Retina (tissue), 1 donor: ENCODE results near the gene ALKBH8.
A peak's percentile ranks its signal among the peaks of the same experiment; 100 is the strongest.
"Not testable (repeated sequence)": the region's sequence is repeated elsewhere in the genome, so short reads cannot be mapped to it uniquely, and the experiment has no call there.

Experiments
- DNase-seq: peaks from one replicate; pipeline ENCODE4 v3.0.0-alpha.2; 2016

The ALKBH8 gene

DNA sequence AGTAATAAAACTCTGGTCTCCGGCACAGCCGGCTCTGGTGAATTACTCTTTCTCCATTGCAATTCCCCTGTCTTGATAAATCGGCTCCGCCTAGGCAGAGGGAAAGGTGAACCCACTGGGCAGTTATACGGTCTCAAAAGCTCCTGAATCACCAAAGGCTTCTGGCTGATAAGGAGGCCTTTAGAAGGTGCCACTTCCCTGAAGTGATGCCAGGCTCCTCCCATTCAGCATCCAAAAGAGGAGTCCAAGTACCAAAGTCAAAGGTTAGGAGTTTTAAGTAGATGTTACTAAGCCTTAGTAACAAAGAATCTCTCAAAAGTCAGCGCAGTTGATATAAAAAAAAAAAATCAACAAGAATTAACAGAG, 11.8 kb upstream of the ALKBH8 start:
- DNase-seq = no peak

DNA sequence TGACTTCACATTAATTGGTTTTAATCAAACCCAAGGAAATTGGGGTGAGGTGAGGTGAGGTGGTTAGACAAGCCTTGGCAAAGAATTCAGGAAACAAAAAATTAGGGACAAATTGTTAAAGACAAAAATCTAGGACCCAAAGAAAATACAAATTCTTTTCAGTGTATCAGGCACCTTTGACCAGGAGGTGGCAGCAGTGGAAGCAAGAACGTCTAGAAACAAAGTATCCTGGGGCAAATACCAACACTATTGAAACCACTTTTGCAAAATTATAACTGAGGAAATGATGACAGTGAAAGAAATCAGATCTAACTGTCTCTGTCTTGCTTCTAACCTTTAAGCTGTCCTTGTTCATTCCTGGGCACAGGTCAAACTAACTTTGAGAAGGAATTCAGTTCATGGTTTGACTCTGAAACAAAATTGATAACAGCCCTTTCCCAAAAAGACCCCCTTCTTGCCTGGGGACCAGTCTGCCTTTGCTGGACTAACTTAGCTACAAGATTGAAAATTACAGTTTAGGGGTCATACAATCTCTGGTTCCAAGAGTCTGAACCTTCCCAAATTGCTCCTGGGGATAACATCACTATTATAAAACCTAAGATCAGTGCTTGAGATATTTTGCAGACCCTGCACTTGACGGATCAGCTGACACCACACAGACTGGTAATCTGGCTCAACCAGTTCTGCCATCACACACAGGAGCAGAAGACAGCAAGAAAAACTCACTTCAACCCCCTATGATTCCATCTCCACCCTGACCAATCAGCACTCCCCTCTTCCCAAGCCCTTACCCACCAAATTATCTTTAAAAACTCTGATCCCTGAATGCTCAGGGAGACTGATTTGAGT, 11.2 kb upstream of the ALKBH8 start:
- peak; percentile 49 for DNase-seq

DNA sequence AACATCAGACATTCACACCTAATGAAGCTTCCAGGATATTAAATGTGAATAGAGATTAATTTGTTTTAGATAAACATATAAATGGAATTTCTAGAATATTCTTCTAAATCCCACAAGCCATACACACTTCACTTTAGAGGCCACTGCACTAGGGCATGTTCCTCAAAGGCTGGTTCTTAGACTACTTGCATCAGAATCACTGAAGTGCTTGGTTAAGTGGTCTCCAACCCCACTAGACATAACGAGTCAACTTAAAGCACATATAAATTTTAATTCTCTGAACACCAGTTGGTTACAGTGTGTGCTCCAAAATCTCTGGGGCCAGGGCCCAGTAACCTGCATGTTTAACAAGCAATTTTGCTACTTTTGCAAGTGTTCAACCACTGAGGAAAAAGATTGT, 7.9 kb upstream of the ALKBH8 start:
- DNase-seq = no peak

DNA sequence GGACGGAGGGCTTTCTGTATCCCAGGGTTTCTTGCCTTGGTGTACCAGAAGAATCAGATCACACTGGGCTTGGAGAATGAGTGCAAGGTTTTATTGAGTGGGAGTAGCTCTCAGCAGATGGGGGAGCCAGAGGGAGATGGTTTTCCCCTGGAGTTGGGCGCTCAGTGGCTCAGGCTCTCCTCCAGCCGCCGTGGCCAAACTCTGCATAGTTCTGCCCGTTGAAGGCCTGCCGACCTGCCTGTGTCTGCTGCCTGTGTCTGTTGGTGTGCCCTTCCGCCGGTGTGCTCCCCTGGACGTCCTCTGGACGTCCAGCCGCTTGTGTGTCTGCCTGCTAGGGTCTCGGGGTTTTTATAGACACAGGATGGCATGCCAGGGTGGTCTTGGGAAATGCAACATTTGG, 4.5 kb upstream of the ALKBH8 start:
- no peak for DNase-seq

DNA sequence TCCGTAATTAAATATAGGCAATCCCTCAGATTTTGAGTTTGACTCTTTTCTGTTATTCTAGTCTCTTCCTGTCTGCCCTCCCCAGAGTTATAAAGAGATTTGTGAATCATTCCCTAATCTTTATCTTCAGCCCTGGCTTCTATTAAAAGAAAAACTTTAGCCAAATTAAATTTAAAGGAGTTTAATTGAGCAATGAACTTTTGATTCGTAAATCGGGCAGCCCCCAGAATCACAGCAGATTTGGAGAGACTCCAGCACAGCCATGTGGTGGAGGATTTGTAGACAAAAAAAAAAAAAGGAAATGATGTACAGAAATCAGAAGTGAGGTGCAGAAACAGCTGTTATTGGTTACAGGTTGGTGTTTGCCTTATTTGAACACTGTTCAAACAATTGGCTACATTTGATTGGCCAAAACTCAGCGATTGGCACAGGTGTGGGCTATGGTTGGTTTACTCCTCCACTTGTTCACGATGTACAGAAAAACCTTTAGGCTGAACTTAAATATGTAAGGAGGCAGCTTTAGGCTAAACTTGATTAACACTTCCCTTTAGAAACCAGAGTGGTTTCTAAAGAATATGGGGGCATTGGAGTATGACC, 2.3 kb upstream of the ALKBH8 start:
- no peak for DNase-seq

DNA sequence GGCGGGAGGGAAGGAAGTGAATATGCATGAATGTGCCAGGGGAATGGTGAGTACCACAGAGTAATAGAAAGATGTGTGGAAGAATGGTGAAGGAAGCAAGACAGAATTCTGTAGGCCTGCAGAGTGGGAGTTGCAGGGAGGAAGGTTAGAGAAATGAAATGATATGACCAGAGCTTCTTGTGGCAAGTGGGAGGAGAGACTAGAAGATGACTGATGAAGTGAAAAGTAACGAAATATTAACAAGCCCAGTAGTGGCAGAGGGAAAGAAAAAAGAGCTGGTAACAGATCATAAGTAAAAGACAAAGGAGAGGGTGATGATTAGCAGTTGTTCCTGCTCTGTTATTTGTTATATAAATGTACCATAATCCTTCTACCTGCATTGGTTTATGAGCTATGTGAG, 1.0 kb upstream of the ALKBH8 start:
- no peak for DNase-seq

DNA sequence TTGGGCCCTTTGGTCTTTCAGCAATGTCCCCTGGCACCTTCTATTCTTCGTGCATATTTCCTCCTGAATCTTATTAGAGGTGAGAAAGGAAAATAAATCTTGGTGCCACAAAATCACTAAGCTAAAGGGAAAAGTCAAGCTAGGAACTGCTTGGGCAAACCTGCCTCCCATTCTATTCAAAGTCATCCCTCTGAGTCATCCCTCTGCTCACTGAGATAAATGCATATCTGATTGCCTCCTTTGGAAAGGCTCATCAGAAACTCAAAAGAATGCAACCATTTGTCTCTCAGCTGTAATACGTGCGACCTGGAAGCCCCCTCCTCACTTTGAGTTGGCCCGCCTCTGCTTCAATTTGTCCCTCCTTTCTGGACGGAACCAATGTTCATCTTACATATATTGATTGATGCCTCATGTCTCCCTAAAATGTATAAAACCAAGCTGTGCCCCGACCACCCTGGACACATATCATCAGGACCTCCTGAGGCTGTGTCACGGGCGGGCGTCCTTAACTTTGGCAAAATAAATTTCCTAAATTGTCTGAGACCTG, 493 bp upstream of the ALKBH8 start:
- not testable (repeated sequence) for DNase-seq

DNA sequence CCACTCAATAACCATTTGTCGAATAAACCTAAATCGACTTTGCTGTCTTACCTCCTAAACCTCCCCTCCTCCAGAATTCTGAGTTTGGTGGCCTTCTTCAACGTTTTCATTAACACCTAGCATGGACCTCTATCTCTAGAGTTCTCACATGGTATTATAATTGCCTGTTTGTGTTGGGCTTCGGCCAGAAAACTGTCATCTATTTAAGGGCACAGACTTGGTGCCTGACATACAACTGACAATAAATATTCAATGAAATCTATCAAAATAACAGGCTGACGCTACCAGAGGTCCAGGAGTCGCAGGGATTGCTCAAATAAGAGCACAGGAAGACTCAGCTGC, 687 bp downstream of the ALKBH8 start:
- no peak for DNase-seq

DNA sequence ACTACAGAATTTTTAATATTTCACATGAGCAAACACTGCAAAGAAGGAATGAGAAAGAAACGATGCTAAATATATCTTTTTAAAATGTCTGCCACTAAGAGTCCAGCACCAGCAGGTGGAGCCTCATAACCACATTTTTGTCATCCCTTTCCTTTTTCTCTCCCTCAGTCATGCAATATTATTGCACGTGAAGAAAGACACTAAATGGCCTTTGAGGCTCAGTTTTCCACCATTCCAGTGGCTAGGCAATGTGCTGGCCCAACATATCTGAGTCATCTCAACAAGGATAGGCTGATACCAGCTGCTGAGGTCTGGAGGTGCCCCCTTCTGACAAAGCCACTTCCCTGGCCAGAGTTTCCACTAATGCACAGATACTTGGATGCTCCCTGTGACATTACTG, 1.8 kb downstream of the ALKBH8 start:
- peak; percentile 59 for DNase-seq

DNA sequence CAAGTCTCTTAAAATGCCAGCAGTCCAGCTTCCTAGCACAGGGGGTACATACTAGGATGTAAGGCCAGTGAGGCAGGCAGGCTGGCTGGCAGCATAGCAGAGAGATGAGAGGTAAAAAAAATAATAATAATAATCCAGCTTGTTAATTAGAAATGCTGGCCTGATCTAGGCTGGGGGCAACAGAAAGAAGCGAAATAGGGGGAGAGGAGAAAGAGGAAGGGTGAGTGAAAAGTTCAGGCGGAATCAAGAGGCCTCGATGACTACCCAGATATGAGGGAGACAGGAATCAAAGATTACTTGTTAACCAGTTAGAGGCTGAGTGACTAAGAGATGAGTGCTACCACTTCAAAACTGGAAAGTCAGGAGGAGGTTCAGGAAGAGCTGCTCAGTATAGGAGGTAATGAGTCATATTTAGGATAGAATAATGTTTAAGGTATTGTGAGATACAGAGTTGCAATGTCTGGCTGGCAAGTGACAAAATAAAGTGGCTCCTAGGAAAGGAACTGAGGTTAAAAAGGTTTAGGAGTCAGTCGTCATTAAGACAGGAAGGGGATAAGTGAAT, 2.8 kb downstream of the ALKBH8 start:
- no peak for DNase-seq

DNA sequence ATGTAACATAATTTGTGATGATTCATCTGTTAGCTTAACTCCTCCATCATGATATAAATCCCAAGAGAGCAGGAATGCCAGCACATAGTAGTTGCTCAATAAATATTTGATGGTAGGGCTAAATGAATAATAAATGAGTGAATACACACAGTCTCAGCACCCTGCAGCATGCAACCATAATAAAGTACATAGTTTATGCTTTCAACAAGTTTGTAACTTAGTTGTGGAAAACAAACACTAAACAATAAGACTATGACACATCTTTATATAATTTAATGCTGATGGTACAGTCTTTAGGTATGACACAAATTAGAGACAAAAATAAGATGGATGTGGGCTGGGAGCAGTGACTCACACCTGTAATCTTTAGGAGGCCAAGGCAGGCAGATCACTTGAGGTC, 3.8 kb downstream of the ALKBH8 start:
- DNase-seq = no peak

DNA sequence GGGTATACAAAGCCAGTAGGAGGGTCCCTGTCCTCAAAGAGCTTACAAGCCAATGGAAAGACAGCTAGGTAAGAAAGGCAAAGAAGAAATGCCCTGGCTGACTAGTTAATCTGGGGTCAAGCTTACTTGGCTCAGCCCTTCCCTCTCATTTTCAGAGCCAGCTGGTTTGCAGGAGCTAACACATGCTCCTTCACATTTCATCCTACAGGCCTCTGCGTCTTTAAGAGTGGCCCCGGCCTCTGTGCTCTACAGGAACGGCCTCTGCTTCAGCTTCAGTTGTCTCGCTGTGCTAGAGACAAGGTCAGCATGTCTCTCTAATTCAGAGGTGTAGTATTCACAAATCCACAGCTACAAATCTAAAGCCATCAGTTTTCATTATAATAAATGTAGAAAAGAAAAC, 15.2 kb downstream of the ALKBH8 start:
- DNase-seq = no peak

DNA sequence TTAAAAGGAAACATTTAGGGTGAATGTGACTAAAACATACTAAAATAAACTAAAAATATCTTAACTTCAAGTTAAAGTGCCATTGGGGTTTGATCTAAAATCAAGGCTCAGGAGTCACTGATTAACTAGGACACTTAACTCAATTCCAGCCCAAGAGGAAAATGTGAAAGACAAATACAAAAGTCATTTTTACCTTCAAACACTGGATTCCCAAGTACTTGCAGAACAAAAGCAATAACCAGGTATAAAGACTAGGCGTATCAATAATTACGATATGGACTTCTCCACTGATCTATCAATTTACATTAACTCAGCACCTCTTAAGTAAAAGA, 15.6 kb downstream of the ALKBH8 start:
- no peak for DNase-seq

DNA sequence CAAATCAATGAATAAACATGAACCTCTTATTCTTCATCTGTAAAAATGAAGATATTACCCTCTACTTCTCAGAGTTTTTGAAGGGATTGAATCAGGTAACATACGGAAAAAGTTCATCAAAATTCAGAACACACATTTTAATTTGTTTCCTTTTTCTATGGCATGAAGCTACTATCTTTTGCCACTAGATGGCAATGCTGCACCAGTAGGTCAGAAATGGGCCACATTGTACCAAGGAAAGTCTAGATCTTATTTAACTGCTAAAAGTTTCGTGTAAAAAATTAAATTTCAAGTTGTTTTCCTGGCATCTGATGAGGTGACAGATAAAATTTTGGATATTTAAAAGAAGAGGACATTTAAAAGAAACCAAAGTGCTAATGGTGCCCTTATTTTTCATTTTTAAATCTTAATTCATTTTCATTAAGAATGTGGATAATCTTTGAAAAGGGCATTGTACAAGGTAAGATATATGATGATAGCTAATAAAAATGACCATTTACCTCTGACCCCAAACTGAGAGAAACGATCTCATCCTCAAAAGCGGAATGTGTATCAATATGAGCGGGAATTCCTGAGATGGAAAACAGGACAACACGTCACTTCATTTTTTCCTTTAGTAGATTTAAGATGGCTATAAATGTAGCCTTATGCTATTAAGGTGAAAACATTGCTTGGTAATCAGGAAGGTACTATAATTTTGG, 16.1 kb downstream of the ALKBH8 start:
- DNase-seq = peak; percentile 12

DNA sequence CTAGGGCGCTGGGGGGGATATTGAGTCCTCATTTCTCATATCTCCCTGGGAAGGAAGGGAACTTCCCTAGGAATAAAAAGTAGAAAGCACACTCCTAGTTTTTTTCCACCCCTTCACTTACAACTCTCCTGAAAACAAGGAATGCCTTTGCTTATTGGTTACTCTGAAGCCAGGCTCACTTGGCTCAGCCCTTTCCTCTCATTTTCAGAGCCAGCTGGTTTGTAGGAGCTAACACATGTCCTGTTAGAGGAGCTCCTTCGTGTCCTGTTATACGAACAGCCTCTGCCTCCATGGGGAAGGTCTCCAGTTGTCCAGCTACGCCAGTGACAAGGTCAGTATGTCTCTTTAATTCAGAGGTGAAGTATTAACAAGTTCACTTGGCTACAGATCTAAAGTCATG, 17.6 kb downstream of the ALKBH8 start:
- DNase-seq = no peak

DNA sequence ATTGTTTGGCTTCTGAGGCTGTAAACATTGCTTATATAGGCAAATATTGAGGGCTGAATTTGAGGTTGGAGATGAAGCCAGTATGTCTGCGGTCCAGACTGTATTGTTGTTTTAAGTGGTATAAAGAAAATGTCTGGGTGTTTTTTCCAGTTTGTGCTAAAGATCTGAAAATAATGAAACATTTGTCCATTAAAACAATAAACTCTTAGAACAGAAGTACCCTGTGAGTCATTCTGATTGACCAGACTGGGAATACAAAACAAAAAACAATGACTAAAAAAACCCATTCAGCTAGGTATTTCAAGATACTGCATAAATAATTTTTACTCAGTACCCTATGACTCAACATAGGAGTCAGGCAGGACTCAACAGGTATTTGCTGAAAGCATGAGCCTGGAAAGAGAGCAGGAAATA, 20.4 kb downstream of the ALKBH8 start:
- DNase-seq = no peak

DNA sequence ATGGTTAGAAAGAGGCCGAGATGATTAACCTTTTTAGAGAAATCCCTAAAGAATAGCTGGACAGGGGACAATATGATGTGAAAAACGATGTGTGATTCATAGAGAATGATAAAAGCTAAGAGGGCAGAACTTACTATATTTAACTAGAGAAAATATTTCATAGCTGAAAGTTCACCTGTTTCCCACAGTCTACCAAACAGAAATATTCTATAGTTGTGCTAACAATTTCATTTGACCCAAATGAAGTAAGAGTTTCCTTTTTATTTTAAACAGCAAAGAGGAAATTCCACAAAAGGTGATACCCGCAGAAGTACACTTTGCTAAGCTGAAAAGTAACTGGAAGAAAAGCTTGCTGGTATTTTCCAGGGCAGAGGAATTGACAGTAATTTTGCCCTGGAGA, 26.7 kb downstream of the ALKBH8 start:
- no peak for DNase-seq

DNA sequence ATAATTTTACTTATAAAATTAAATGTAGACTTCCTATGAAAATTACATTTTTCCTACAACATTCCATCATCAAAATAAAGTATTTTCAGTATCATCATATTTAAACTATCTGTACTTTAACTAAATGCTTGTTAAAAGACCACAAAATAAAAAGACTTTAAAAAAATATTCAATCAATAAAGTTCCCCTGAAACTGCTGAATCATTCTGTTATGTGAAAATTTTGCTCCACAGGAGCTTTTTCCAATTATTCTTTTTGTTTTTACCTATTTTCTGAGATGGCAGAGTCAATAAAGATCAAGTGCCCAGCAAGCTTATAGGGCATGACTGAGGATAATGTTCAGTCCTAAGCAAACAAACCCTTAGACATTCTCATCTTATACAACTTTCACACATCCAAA, 27.3 kb downstream of the ALKBH8 start:
- DNase-seq = no peak

DNA sequence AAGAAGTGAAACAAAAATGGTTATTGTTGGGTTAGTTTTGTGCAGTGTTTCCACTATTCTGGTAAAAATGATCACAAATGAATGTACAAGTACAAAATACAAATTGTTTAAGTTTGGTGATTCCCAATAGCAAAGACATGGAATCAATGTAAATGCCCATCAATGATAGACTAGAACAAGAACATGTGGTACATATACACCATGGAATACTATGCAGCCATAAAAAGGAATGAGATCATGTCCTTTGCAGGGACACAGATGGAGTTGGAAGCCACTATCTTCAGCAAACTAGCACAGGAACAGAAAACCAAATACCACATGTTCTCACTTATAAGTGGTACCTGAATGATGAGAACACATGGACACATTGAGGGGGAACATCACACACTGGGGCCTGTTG, 28.4 kb downstream of the ALKBH8 start:
- DNase-seq = not testable (repeated sequence)

DNA sequence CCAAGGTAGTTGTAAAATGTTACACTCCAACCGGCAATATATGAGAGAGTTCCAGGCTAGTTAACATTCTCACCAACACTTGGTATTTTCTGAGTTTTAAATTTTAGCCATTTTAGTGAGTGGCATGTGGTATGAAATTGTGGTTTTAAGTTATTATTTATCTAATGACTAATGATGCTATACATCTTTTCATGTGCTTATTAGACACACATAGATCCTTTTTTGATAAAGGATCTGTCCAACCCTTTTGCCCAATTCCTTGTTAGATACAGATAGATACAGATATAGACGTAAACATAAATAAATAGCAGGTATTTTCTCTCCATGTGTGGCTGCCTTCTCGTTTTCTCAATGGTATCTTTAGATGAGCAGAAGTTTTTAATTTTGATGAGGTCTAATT, 39.3 kb downstream of the ALKBH8 start:
- DNase-seq = no peak

DNA sequence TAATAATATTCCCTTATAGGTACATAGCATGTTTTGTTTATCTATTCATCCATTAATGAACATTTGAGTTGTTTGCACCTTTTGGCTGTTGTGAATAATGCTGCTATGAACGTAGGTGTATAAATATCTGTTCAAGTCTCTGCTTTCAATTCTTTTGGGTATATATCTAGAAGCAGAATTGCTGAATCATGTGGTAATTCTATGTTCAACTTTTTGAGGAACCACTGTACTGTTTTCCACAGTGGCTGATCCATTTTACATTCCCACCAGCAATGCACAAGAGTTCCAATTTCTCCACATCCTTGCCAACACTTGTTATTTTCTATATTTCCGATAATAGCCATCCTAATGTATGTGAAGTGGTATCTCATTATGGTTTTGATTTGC, 56.7 kb downstream of the ALKBH8 start:
- DNase-seq = no peak

DNA sequence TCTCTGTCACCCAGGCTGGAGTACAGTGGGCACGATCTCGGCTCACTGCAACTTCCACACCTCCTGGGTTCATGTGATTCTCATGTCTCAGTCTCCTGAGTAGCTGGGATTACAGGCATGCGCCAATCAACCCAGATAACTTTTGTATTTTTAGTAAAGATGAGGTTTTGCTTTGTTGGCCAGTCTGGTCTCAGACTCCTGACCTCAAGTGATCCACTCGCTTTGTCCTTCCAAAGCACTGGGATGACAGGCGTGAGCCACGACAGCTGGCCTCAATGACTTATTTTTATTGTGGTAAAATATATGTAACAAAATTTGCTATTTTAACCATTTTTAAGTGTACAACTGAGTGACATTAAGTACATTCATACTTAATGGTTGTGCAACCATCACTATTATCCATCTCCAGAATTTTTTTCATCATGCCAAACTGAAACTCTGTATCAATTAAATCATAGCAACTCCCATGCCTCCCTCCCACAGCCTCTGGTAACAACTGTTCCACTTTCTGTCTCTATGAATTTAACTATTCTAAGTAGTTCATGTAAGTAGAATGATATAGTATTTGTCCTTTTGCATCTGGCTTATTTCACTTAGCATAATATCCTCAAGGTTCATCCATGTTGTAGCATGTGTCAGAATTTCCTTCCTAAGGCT, 57.2 kb downstream of the ALKBH8 start:
- no peak for DNase-seq

DNA sequence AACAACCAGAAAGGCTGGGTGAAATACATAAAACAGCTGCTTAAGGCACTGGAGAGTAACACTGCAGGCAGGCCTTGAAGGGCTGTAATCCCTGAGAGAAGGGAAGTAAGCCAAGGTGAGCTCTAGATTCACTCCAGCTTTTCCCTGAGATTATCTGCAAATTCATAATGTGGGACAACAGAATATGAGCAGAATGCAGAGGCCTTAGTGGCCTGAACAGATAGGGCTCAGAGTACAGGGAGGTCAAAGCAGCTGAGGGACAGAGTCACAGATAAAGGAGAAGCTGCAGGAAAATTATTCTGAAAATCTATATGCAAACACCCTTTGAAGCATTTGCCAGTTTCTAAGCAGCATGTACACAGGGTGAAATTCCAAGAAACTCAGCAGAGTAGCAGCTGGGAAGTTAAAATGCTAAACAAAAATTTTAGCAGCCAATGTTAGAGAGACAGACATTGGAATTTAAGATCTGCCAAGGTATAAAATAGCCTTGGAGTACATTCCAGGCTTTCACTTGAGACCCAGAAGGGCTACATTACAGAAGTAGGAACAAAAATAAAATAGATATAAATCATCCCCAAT, 59.8 kb downstream of the ALKBH8 start:
- DNase-seq = no peak
